GM12878 (cell line): ENCODE measurements around the gene S100A3. TPM values are rescaled to one million over a fixed set of nuclear protein-coding genes. Genes with fewer than 3 reads are reported as not detected.

Experiments used
- BACH1 ChIP-seq: fragments of 450-650 bp; IDR thresholded peaks from 2 replicates; pipeline ENCODE4 v1.6.1; 2017; ENCODE audit warnings: mild to moderate bottlenecking, borderline replicate concordance
- BHLHE40 ChIP-seq, 2 experiments: fragments of 450-650 bp in 1 of 2; IDR thresholded peaks; 2 replicates each; pipeline ENCODE4 v1.6.1; 2011 to 2017; ENCODE audit warnings: low read depth in 2 of 2, borderline replicate concordance in 1 of 2, improper control_type of control experiment in 1 of 2, low read length in 1 of 2, mild to moderate bottlenecking in 1 of 2
- CHD2 ChIP-seq: IDR thresholded peaks from 2 replicates; pipeline ENCODE4 v1.6.1; 2011; ENCODE audit warnings: low read depth, low read length, improper control_type of control experiment, borderline replicate concordance
- CTCF ChIP-seq, 3 experiments: IDR thresholded peaks in 2 of 3; conservative IDR thresholded peaks in 1 of 3; 2 replicates each; pipeline ENCODE4 v1.5.1; 2011; ENCODE audit warnings: low read depth in 3 of 3, low read length in 3 of 3, mild to moderate bottlenecking in 3 of 3, control low read depth in 2 of 3, moderate library complexity in 2 of 3, inconsistent platforms in 1 of 3, mixed read lengths in 1 of 3; ENCODE audit not compliant: control insufficient read depth in 2 of 3, insufficient read depth in 1 of 3; ENCODE audit errors: extremely low read depth in 1 of 3
- DPF2 ChIP-seq: fragments of 450-650 bp; IDR thresholded peaks from 2 replicates; pipeline ENCODE4 v1.6.1; 2017; ENCODE audit warnings: mild to moderate bottlenecking
- GATAD2B ChIP-seq: fragments of 450-650 bp; conservative IDR thresholded peaks from 2 replicates; pipeline ENCODE4 v1.6.1; 2017; ENCODE audit warnings: low read depth, mild to moderate bottlenecking, moderate library complexity
- IKZF1 ChIP-seq: fragments of 450-650 bp; conservative IDR thresholded peaks from 2 replicates; pipeline ENCODE4 v1.6.1; 2017; ENCODE audit warnings: antibody characterized with exemption, mild to moderate bottlenecking
- MAX ChIP-seq: IDR thresholded peaks from 2 replicates; pipeline ENCODE4 v1.6.1; 2012; ENCODE audit warnings: low read depth, low read length, improper control_type of control experiment
- MEF2B ChIP-seq: fragments of 450-650 bp; IDR thresholded peaks from 2 replicates; pipeline ENCODE4 v1.6.1; 2018; ENCODE audit warnings: mild to moderate bottlenecking, moderate library complexity; ENCODE audit not compliant: partially characterized antibody, poor library complexity, severe bottlenecking
- MLLT1 ChIP-seq: fragments of 450-650 bp; IDR thresholded peaks from 2 replicates; pipeline ENCODE4 v1.6.1; 2016; ENCODE audit warnings: mild to moderate bottlenecking
- PAX5 ChIP-seq: IDR thresholded peaks from 2 replicates; pipeline ENCODE4 v1.6.1; 2011; ENCODE audit warnings: low read depth, low read length, borderline replicate concordance
- PAX8 ChIP-seq: fragments of 450-650 bp; IDR thresholded peaks from 2 replicates; pipeline ENCODE4 v1.6.1; 2017; ENCODE audit warnings: mild to moderate bottlenecking, moderate library complexity
- PKNOX1 ChIP-seq: fragments of 450-650 bp; IDR thresholded peaks from 2 replicates; pipeline ENCODE4 v1.6.1; 2016; ENCODE audit warnings: mild to moderate bottlenecking
- POLR2A ChIP-seq: IDR thresholded peaks from 2 replicates; pipeline ENCODE4 v1.6.1; 2011; ENCODE audit warnings: low read depth, mild to moderate bottlenecking, low read length
- RELB ChIP-seq: fragments of 450-650 bp; IDR thresholded peaks from 2 replicates; pipeline ENCODE4 v1.6.1; 2017; ENCODE audit warnings: low read depth, mild to moderate bottlenecking, moderate library complexity
- SMAD5 ChIP-seq: IDR thresholded peaks from 2 replicates; pipeline ENCODE4 v1.6.1; 2016; ENCODE audit warnings: antibody characterized with exemption, low read depth
- TCF12 ChIP-seq: IDR thresholded peaks from 2 replicates; pipeline ENCODE4 v1.6.1; 2011; ENCODE audit warnings: low read depth, mild to moderate bottlenecking, low read length
- ZBTB33 ChIP-seq: fragments of 450-650 bp; IDR thresholded peaks from 2 replicates; pipeline ENCODE4 v1.6.1; 2017; ENCODE audit warnings: mild to moderate bottlenecking
- ZNF384 ChIP-seq: IDR thresholded peaks from 2 replicates; pipeline ENCODE4 v1.6.1; 2012; ENCODE audit warnings: low read depth, mild to moderate bottlenecking, low read length, improper control_type of control experiment, borderline replicate concordance
- polyA plus RNA-seq, 11 experiments: library from polyadenylated mRNA; depleted of rRNA in 4 of 11; unstranded in 6 of 11; stranded (reverse) in 5 of 11; fragments of >200 nt; fragmentation: Nextera tagmentation in 4 of 11; fragmentation: Illumina TruSeq in 1 of 11; extraction: Ambion mirVana in 4 of 11; extraction: Trizol in 1 of 11; gene quantifications; 1 replicate in 1 of 11; 2 replicates in 10 of 11; pipeline versions ENCODE4 v1.2.1 to v1.2.3, GENCODE V29; 2011 to 2016; ENCODE audit warnings: inconsistent platforms in 2 of 11, missing spikeins in 2 of 11, low read depth in 1 of 11
- total RNA-seq, 4 experiments: library from RNA; depleted of rRNA in 3 of 4; stranded (reverse); fragments of >200 nt in 3 of 4; fragmentation: Illumina TruSeq in 1 of 4; extraction: Trizol in 1 of 4; gene quantifications; 2 replicates each; pipeline versions ENCODE4 v1.2.1 to v1.2.3, GENCODE V29; 2013 to 2021

The S100A3 gene
- total and polyA plus RNA-seq, 10 of the 15 experiments (the other 5 are each of a cell fraction or from before 2014, with no cell fraction given): 0.32 to 0.45 TPM; not detected in 8

DNA sequence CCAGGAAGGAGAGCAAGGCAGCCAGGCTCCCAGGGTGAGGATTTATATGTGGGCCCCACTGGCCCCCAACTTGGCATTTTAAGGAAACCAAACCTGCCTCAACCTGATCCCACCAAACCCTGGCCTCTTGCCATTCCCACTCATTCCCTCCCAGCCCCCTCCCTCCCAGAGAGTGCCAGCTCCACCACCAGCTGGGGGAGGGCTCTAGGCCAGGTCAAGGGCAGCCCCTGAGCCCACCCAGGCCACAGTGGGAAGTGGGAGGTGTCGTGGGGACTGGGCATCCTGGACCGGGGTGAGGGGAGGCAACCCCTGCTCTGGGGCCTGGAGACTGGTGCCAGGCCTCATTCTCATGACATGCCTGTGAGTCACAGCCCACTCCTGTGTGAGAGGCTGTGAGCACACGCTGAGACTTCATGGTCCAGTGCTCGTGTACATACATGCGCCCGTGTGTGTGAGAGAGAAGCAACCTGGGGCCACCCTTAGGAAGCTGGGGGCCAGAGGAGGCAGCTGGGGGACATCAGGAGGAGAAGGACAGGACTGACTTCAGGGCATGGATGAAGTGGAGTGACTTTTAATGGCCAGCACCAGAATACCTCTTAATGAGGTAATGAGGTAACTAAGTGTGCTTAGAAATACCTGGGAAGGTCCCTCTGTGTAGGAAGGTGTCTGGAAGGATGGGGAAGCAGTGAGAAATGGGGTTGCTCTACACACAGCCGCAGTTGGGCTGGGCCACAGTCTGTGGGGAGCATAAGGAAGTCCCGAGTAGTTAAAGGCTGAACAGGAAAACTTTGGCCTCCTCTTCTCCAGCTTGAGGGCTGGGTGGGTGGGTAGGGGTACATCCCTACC lies 16.7 kb upstream of the S100A3 start, which contains the start of gene S100A2 (continued):
- TF ChIP-seq MLLT1: no peak
- peak; percentile 68 for TF ChIP-seq BACH1
- 0 out of 2 replicates have a peak, but pooled peaks have one; percentile 19 for TF ChIP-seq TCF12
- no peak for TF ChIP-seq CTCF (IDR thresholded peaks at IDR 0.05 in 2 of 3, conservative IDR thresholded peaks at IDR 0.05 in 1 of 3; ENCODE audit: control insufficient read depth in 2 of 3, extremely low read depth in 1 of 3, insufficient read depth in 1 of 3, low read depth in 3 of 3, low read length in 3 of 3)
- TF ChIP-seq PKNOX1: 0 out of 2 replicates have a peak, but pooled peaks have one; percentile 24
- peak; percentile 14; the same call in 1 of the 2 replicates for TF ChIP-seq RELB
- TF ChIP-seq MEF2B: peak; percentile 25
- TF ChIP-seq DPF2: 0 out of 2 replicates have a peak, but pooled peaks have one; percentile 27
- TF ChIP-seq MAX: no peak
- peak; percentile 14 for TF ChIP-seq IKZF1
- TF ChIP-seq SMAD5: no peak
- 0 out of 2 replicates have a peak, but pooled peaks have one; percentile 39 for TF ChIP-seq PAX8
- peak; percentile 14; the same call in 1 of the 2 replicates for TF ChIP-seq ZNF384
- TF ChIP-seq ZBTB33: no peak
- TF ChIP-seq BHLHE40 (IDR thresholded peaks at IDR 0.05; ENCODE audit: borderline replicate concordance in 1 of 2, low read depth in 2 of 2, low read length in 1 of 2): peak in 1 of 2 experiments; percentile 67; a peak in 1 of 4 replicates
- 0 out of 2 replicates have a peak, but pooled peaks have one; percentile 13 for TF ChIP-seq CHD2
- peak; percentile 43; the same call in 1 of the 2 replicates for TF ChIP-seq GATAD2B
- TF ChIP-seq POLR2A: no peak
- TF ChIP-seq PAX5: peak; percentile 81
